GM21529 (cell line): ENCODE data around the gene CMBL.
"Not testable (repeated sequence)": the region's sequence is repeated elsewhere in the genome, so short reads cannot be mapped to it uniquely, and the experiment has no call there.

Source experiments
- ATAC-seq: cut with Tn5 transposase; IDR thresholded peaks from one replicate; pipeline ENCODE4 v1.9.1; 2021; ENCODE audit not compliant: unreplicated experiment

Gene CMBL

DNA sequence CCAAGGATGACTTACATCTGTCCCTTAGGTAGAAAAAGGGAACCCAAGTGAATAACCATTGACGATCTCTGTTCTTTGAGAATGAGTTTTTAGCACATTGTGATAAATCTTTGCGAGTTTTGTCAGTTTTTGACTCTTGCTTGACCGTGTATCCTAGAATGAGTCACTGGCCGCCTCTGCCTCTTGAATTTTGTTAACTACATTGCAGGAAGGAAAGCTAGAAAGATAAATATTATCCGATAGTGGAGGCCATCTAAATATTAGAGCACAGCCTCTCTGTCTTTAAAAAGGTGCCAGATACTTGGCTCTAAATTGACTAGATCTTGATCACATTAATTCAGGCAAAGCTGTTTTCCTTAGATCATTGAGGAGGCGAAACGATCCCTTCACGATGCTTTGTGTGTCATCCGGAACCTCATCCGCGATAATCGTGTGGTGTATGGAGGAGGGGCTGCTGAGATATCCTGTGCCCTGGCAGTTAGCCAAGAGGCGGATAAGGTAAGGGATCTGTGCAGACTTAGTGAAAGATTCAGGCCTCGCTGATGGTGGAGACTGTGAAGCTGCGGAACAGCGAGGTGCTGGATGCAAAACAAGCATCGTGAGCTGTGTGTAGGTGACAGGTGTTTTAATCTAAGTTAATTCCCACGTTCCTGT is 45.5 kb downstream of the CMBL start:
- no peak for ATAC-seq

DNA sequence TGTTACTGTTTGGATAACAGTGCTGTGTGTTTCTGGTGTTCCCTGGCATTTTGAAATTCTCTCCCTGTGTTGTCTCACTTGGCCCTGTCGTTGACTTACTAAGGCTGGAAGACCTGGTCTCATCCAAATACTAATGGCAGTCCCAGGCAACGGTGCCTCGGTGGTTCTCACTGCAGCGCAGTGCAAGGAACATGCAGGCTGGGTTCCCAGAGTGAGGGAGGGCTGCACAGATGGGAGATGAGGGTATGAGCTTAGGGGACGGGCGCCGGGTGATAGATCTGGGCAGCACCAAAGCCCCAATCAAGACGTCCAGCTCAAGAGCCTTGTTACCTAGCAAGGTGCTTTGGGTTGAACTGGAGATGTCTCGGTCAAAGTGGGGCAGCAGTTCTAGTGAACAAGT is 46.6 kb downstream of the CMBL start:
- ATAC-seq = no peak

DNA sequence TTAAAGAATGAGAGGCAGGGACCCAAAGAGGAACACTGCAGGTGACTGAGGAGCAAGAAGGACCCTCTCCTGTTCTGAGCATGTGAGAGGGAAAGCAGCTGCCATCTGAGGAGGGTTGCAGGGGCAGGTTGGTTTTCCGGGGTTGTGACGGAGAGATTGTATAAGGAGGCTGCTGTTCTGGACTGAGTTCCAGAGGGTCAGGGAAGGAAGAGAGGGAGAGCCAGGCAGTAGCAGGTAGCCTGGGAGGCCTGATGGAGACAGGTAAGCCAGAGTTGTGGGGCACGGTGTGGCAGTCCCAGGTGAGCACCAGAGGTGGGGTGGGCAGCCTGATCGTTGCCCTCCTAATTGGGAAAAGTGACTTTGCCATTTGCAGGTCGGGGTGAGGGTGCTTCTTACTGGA is 47.8 kb downstream of the CMBL start:
- ATAC-seq = no peak

DNA sequence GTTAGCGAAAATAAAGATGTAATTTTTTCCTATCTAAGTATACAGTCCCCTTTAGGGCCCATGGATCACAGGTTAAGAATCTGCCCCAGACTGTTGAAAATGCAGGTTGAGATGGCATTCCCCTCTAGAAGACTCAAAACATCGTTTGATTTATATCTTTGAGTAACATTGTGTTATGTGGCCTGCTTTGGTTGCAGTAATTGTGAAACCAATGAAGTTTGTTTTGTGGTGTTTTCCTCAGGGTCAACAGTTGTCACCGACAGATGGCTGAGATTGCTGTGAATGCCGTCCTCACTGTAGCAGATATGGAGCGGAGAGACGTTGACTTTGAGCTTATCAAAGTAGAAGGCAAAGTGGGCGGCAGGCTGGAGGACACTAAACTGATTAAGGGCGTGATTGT is 49.8 kb downstream of the CMBL start:
- no peak for ATAC-seq

DNA sequence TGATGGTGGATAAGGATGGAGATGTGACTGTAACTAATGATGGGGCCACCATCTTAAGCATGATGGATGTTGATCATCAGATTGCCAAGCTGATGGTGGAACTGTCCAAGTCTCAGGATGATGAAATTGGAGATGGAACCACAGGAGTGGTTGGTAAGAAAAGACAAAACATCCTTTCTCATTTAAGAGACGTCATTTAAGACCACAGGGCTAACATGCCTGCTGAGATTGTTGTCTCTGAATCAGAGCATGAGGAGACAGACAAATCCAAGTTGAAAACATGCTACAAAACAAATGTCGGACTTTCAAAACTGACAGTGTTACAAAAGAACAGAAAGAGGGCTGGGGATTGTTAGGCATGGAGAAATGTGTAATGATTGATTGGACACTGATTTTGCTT is 53.0 kb downstream of the CMBL start:
- no peak for ATAC-seq

DNA sequence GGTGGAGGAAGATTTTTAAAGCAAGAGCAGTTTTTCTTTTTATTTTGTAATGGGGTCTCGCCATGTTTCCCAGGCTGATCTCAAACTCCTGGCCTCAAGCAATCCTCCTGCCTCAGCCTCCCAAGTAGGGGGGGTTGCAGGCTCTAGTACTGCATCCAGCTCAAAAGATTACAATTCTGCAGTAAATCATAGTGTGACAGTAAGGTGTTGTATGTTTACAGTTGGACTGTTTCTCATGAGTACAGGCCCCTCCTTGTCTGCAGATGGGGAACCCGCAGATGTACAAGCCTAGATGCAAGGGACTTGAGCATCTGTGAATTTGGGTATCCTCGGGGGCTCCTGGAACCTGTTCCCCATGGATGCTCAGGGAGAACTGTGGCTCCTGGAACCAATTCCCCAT is 54.3 kb downstream of the CMBL start:
- no peak for ATAC-seq

DNA sequence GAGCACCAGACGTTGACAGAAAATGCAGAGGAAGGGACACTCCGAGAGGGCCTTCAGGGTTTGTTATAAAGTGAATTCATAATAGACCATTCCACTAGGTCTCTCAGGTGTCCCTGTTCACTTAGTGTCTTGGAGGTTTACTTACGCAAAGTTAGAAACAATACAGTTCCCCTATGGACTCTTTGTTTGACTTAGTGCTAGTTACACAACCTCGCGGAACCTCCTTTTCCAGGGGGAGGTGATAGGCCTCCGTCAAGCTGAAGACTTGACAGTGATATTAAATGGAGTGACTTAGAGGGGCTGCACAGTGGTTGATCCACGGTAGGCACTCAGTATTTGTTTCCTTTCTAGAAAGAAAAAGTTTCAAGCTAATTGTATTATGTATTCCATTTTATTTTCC is 56.3 kb downstream of the CMBL start:
- ATAC-seq = no peak

DNA sequence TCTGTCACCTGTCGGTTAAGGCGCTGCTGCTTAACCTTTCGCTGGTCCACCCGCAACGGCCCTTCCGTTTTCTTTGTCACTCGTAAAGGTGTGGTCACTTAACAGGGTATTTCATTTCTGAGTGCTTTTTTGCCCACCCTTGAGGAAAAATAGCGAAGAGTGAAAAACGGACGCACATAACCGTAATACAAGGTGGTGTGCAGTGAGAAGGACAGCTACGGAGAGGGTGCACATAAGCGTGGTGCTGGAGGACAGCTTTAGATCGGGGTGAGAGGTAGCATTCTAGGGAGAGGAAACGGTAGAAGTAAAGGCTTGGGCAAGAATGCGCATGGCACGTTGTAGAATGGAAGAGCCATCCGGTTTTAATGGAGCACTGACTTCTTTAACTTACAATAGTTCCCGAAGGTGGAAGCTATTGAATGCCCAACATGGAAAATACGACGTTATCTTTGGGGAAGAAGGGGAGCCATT is 56.9 kb downstream of the CMBL start:
- peak; percentile 10 for ATAC-seq

DNA sequence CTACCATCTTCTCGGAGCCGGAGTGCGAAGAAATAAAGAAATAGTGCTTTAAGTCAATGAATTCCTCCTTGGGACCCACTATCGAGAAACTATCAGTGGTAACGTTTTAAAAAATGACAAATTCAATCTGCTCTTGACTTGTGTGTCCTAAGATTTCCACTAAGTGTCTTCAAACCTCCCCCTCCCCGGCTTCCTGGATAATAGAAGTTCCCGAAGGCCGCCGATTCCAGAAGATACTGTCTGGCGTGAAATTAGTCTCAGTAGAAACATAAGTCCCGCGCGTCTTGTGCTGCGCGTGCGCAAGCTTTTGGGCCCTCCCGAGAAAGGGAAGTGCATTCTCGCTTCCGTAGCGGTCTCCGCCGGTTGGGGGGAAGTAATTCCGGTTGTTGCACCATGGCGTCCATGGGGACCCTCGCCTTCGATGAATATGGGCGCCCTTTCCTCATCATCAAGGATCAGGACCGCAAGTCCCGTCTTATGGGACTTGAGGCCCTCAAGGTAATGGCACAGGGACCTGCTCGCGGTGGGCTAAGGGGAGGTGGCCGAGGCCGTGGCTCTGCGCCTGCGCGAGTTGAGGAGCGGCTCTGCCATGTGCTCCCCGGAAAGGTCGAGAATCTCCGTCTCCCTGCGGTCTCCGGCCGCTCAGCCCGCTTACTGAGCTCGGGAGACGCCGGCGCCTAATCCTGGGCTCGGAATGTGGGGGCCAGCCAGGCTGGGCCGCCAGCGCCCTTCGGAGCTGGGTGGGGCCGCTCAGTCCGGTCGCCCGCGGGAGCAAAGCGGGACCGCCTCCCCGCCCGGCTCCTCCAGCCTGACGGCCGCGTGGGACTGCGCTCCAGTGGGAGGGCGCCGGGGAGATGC is 57.5 kb downstream of the CMBL start, which contains the start of gene CCT5:
TSS of gene CCT5 (plus strand) at position 333 of the 858 bp plus-strand sequence. CDS start at position 394, 61 bp downstream.
- peak; percentile 82 for ATAC-seq

DNA sequence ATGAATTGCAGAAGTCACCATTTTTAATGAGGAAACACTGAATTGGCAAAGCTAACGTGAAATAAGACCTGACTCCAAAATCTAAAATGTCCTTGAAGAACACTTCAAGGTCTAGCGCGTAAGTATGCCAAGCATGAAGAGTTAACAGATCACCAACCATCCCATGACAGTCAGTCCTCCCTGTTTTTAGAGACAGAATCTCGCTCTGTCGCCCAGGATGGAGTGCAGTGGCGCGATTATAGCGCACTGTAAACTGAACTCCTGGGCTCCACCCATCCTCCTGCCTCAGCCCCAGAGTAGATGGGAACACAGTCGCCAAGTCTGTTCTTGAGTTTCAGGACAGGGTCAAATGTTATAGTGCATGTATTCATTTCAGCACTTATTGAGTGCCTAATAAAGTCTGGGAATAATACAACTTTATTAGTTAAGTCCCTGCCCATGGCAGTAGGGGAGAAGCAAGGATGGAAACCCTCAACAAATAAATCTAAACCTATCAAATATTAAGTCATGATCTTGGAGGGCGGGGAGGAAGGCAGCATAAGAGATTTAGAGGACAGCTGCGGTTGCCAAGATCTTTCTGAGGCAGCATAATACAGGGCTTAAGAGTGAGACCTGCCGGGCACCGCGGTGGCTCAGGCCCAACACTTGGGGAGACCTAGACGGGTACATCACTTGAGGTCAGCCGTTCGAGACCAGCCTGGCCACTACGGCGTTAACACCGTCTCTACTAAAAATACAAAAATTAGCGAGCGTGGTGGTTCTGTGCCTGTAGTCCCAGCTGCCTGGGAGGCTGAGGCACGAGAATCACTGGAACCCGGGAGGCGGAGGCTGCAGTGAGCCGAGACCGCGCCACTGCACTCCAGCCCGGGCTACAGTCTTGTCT is 59.1 kb downstream of the CMBL start:
- peak; percentile 1 for ATAC-seq

DNA sequence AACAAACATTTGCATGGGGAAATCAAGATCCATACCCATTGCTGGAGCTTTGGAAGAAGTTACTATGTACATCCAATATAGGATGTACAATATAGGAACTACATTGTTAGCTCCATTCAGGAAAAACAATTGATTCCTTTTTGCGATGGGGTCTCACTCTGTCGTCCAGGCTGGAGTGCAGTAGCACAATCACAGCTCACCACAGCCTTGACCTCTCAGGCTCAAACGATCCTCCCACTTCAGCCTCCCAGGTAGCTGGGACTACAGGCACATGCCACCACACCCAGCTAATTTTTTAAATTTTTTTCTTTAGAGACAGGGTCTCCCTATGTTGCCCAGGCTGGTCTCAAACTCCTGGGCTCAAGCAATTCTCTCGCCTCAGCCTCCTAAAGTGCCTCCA is 60.5 kb downstream of the CMBL start:
- not testable (repeated sequence) for ATAC-seq

DNA sequence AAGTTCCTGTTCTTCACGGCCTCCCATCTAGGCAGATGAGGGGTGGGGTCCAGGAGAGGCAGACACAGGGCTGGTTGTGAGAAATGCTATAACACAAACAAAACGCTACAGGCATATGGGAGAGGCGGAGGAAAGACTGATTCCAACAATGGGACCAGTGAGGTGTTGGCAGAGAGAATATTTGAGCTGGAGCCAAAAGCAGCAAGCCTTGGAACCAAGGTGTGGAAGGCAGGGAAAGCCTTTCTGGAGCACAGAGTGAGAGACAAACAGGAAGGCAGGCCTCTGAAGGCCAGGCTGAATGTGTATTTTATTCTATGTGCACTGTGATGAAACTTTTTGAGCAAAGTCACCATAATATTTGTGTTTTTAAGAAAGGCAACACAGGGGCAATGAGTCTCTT is 60.9 kb downstream of the CMBL start:
- ATAC-seq = no peak

DNA sequence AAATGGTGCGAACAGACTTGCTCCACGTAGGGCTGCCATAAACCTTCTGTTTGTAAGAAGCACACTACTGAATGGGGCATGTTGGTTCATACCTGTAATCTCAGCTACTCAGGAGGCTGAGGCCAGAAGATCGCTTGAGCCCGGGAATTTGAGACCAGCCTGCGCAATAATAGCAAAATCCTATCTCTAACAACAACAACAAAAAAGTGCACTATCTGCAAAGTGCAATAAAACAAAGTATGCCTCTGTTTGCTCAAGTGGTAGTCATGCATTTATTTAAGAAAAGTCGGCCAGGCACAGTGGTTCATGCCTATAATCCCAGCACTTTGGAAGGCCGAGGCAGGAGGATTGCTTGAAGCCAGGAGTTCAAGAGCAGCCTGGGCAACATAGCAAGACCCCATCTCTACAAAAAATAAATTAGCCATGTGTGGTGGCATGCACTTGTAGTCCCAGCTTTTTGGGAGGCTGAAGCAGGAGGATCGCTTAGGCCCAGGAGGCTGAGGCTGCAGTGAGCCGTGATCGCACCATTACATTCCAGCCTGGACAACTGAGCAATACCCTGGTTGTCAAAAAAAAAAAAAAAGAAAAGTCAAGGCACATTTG is 63.3 kb downstream of the CMBL start:
- ATAC-seq = no peak

DNA sequence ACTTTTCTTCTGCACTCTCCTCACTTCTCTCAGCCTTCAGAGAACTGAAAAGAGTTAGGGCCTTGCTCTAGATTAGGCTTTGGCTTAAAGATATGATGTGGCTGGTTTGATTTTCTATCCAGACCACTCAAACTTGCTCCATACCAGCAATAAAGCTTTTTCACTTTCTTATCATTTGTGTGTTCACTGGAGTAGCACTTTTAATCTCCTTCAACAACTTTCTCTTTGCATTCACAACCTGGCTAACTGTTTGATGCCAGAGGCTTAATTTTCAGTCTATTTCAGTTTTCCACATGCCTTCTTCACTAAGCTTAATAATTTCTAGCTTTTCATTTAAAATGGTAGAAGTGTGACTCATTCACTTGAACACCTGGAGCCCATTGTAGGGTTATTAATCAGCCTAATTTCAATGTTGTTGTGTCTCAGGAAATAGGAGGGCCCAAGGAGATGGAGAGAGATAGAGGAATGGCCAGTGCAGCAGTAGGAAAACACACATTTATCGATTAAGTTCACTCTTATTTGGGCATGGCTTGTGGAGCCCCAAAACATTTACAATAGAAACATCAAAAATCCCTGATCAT is 64.0 kb downstream of the CMBL start:
- no peak for ATAC-seq

DNA sequence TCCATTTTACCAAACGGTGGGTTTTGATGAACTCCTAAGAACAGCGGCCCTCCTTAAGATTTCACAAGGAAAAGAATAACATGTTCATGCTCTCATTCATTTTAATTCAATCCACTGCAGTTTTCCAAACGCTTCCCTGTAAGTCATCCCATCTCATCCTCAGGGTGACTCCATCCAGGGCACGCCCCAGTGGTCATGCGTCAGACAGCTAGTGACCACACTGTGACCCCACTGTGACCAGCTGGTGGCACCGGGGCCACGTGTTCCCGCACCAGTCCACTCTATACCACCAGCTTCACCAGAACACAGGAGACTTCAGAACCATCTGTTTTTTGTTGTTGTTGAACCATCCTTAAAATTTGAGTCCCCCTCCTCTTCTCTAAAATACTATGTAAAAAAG is 72.4 kb downstream of the CMBL start:
- ATAC-seq = no peak

DNA sequence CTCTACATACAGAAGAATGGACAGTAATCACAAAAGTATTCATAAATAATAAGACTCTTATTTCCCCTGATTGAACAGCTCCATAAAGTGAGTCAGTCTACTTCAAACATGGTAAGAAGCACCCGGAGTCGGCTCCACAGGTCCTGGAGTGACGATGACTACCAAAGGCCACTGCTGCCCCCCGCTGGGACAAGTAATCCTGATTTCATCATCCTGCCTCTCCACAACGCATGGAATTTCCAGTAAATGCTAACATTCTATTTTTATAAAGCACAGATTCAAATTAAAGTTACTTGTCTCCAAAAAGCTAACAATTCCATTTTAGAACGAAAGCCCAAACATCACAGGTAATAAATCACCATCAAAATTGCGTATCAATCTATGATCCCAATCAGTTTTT is 74.2 kb downstream of the CMBL start:
- ATAC-seq = no peak

DNA sequence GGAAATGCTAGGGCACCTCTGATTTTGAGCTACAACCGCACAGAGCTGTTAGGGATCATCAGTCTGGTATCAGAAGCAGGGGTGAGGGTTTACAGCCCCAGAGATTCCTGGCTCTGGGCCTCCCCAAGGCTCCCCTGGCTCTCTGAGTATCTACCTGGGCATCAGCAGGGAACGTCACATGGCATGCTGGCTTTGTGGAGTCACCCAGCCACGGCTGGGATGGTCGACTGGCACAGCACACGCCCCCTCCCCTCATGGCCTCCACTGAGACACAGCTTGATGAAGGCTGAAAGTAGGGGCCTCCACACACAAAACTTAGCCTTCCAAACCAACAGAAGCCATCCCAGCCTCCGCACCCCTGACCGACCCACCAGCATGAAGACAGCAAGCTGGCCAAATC is 74.7 kb downstream of the CMBL start:
- no peak for ATAC-seq

DNA sequence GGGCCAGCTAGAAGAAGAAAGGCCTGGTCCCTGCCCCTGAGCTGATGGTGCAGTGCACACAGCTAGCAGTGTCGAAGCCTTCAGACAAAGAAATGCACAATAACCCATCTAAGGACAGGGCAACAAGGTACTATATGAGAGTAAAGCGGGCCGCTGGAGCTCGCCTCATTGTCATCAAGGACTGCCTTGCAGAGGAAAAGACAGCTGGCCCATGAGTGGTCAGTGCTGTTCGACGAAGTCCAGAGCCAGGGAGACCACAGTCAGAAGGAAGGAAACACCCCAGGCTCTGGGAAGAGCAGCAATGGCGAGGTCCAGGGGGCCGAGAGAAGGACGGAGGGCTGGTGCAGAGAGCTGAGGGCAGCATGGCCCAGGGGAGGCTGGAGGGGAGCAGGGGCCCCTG is 75.3 kb downstream of the CMBL start:
- no peak for ATAC-seq

DNA sequence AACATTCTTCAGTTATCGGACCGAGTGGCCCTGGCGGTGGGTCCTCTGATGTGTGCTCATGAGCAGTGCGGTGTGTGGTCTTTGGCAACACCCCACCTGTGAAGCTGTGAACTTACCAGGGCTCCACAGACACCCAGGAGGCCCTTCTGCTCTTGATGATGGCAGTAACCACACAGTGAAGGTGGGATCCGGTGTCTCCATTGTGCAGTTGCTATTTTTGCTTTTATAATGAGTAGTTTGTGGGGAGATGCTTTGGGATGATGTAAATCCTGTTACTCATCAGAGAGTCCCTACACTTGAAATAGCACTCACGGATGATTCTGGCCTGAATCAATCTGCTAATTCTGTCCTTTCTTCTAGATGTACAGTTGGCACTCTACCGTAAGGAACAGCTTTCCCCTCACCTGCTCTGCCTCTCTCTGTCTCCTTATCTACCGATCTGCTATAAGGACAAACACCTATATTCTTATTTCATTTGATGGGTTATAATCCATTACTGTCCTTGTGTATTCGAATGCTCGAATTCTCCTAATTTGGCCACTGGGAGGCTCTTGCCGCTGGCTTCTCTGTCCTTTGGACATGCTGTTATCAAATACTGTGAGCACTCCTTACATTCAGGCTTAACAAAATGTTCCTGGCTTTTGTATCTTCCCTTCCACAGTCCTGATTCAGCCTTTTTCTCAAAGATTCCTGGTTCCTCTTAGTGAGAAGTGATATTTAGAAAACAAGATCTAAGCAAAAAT is 78.2 kb downstream of the CMBL start:
- ATAC-seq = no peak

DNA sequence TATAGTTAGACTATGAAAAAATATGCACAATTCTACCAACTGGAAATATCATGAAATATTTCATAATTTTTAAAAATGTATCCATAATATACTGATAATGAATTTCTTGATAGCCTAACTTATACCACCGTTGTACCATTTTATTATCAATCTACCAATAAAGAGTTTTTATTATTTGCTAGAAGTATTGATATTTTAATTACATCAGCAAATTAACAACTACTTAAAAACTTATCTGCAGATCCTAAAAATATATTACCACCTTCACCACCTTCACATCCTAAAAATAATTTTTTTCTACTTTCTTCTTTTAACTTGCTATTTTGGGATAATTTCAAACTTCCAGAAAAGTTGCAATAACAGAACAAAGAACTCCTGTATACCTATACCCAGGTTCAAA is 79.4 kb downstream of the CMBL start:
- ATAC-seq = no peak
